Trophoblast cell (in vitro differentiated cells and primary cell): Measurements from ENCODE around the gene C9orf152. TPM values are rescaled to one million over a fixed set of nuclear protein-coding genes. Genes with fewer than 3 reads are reported as not detected.

Experiments used
- DNase-seq, 2 donors: peaks; one replicate each; pipeline ENCODE4 v3.0.0-alpha.2; 2016
- H2AFZ ChIP-seq: 2 replicates; pipeline ENCODE4 v1.6.1; 2013; ENCODE audit warnings: low read length, moderate library complexity, mild to moderate bottlenecking; ENCODE audit not compliant: insufficient read depth, poor library complexity
- H2AK5ac ChIP-seq: 2 replicates; pipeline ENCODE4 v1.6.1; 2013; ENCODE audit warnings: mild to moderate bottlenecking, low read length
- H2BK120ac ChIP-seq: 2 replicates; pipeline ENCODE4 v1.6.1; 2013; ENCODE audit warnings: low read length, mild to moderate bottlenecking, moderate library complexity; ENCODE audit not compliant: insufficient read depth, poor library complexity
- H2BK12ac ChIP-seq: 2 replicates; pipeline ENCODE4 v1.6.1; 2013; ENCODE audit warnings: mild to moderate bottlenecking, low read length, moderate library complexity
- H2BK5ac ChIP-seq: 2 replicates; pipeline ENCODE4 v1.6.1; 2013; ENCODE audit warnings: low read length, low read depth, moderate library complexity, mild to moderate bottlenecking; ENCODE audit not compliant: poor library complexity
- H3K14ac ChIP-seq: 2 replicates; pipeline ENCODE4 v1.6.1; 2013; ENCODE audit warnings: mild to moderate bottlenecking, low read length
- H3K18ac ChIP-seq: 2 replicates; pipeline ENCODE4 v1.6.1; 2013; ENCODE audit warnings: mild to moderate bottlenecking, low read length
- H3K23ac ChIP-seq: 2 replicates; pipeline ENCODE4 v1.6.1; 2013; ENCODE audit warnings: low read length
- H3K27ac ChIP-seq: 2 replicates; pipeline ENCODE4 v1.5.1; 2013; ENCODE audit warnings: low read depth, mild to moderate bottlenecking, inconsistent platforms, low read length, moderate library complexity
- H3K27me3 ChIP-seq: 2 replicates; pipeline ENCODE4 v1.6.1; 2013; ENCODE audit warnings: inconsistent platforms, mild to moderate bottlenecking, low read length, moderate library complexity; ENCODE audit not compliant: insufficient read depth
- H3K36me3 ChIP-seq, 2 experiments: 1 replicate in 1 of 2; 2 replicates in 1 of 2; pipeline ENCODE4 v1.6.1; 2013; ENCODE audit warnings: low read length in 2 of 2, mild to moderate bottlenecking in 2 of 2, moderate library complexity in 1 of 2; ENCODE audit not compliant: insufficient read depth in 2 of 2, control insufficient read depth in 1 of 2
- H3K4ac ChIP-seq: 2 replicates; pipeline ENCODE4 v1.6.1; 2013; ENCODE audit warnings: low read depth, mild to moderate bottlenecking, low read length, moderate library complexity
- H3K4me1 ChIP-seq, 2 experiments: 1 replicate in 1 of 2; 2 replicates in 1 of 2; pipeline ENCODE4 v1.6.1; 2013; ENCODE audit warnings: low read length in 2 of 2, mild to moderate bottlenecking in 2 of 2, moderate library complexity in 1 of 2; ENCODE audit not compliant: insufficient read depth in 2 of 2, control insufficient read depth in 1 of 2
- H3K4me2 ChIP-seq: 2 replicates; pipeline ENCODE4 v1.6.1; 2013; ENCODE audit warnings: inconsistent platforms, mild to moderate bottlenecking, low read length, moderate library complexity
- H3K4me3 ChIP-seq: 2 replicates; pipeline ENCODE4 v1.5.1; 2013; ENCODE audit warnings: mild to moderate bottlenecking, low read depth, low read length, inconsistent platforms
- H3K79me1 ChIP-seq: one replicate; pipeline ENCODE4 v1.6.1; 2013; ENCODE audit warnings: low read length
- H3K79me2 ChIP-seq: 2 replicates; pipeline ENCODE4 v1.6.1; 2013; ENCODE audit warnings: low read length, mild to moderate bottlenecking; ENCODE audit not compliant: control insufficient read depth, insufficient read depth, poor library complexity
- H3K9ac ChIP-seq: 2 replicates; pipeline ENCODE4 v1.6.1; 2013; ENCODE audit warnings: mild to moderate bottlenecking, low read length
- H3K9me3 ChIP-seq: 2 replicates; pipeline ENCODE4 v1.6.1; 2013; ENCODE audit warnings: low read depth, mild to moderate bottlenecking, control low read depth, inconsistent platforms, low read length; ENCODE audit not compliant: insufficient read depth
- H4K12ac ChIP-seq: 2 replicates; pipeline ENCODE4 v1.6.1; 2013; ENCODE audit warnings: low read depth, mild to moderate bottlenecking, low read length, moderate library complexity
- H4K8ac ChIP-seq: 2 replicates; pipeline ENCODE4 v1.6.1; 2013; ENCODE audit warnings: low read depth, mild to moderate bottlenecking, low read length, moderate library complexity
- H4K91ac ChIP-seq: one replicate; pipeline ENCODE4 v1.6.1; 2013; ENCODE audit warnings: low read depth, mild to moderate bottlenecking, low read length, moderate library complexity
- WGBS: extraction: QIAGEN DNeasy Blood & Tissue Kit; methylation state at CpG from one replicate; pipeline ENCODE4 v1.1.7; 2013; ENCODE audit warnings: missing lambda C conversion rate; ENCODE audit not compliant: insufficient read length, insufficient coverage; ENCODE audit errors: extremely low coverage; 5-methylcytosine and 5-hydroxymethylcytosine counted together
- polyA plus RNA-seq: library from polyadenylated mRNA; stranded (reverse); fragments of 200-250 nt; gene quantifications from 2 replicates; pipeline ENCODE4 v1.2.3, GENCODE V29; 2013

Gene C9orf152
- polyA plus RNA-seq: 0.05 and 0.06 TPM in 2 replicates

DNA sequence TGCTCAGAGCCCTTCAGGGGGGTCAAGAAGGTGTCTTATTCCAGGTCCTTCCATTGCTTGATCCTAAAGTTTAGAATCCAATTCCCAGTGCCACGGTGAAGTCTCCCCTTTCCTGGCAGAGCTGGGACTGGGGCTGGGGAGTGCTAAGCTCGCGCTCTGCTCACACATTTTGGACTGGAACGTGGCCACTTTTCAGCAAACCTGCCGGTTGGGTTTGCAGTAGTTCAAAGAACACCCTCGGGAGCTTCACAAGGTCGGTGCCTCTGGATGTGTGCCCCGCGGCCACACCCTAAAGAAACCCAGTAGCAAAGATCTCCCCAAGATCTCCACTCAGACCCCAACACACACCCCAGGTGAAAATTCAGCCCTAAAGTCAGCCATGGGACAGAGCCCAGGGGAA, at the start of gene C9orf152:
Gene C9orf152, minus strand, starts transcription at position 129 of the 400 bp plus-strand sequence. CDS start 580 bp downstream, outside the sequence.
- H3K79me1 ChIP-seq: no peaks in the 10 kb centered on the region
- H3K18ac ChIP-seq: no peak within 1 kb of the TSS
- no peak within 1 kb of the TSS for H2BK120ac ChIP-seq
- H3K36me3 ChIP-seq: no peaks in the 10 kb centered on the region
- no peak within 1 kb of the TSS for H2BK5ac ChIP-seq
- H3K4ac ChIP-seq: no peak within 1 kb of the TSS
- no peak within 1 kb of the TSS for H2AFZ ChIP-seq
- H2BK12ac ChIP-seq: no peak within 1 kb of the TSS
- H3K27ac ChIP-seq: no peak within 1 kb of the TSS
- H3K9ac ChIP-seq: no peak within 1 kb of the TSS
- H3K14ac ChIP-seq: no peak within 1 kb of the TSS
- H3K4me1 ChIP-seq: peaks cover 6 to 12% of the 10 kb centered on the region in 2 experiments
- H3K23ac ChIP-seq: no peak within 1 kb of the TSS
- H3K9me3 ChIP-seq: peaks cover 3% of the 10 kb centered on the region
- H3K4me2 ChIP-seq: no peak within 1 kb of the TSS
- no peaks in the 10 kb centered on the region for H3K79me2 ChIP-seq
- no CpG with 5 or more reads among the region's 9 CpGs for WGBS
- H4K8ac ChIP-seq: no peak within 1 kb of the TSS
- no peak for DNase-seq
- no peak within 1 kb of the TSS for H2AK5ac ChIP-seq
- H3K4me3 ChIP-seq: no peak within 1 kb of the TSS
- no peak within 1 kb of the TSS for H4K91ac ChIP-seq
- H4K12ac ChIP-seq: no peak within 1 kb of the TSS
- H3K27me3 ChIP-seq: no peaks in the 10 kb centered on the region

- Histone ChIP-seq H3K14ac (peak overlapping the region; percentile 97), H3K23ac (no peak overlapping the region), H2AK5ac (no peak overlapping the region), H3K79me2 (peaks cover 26% of the 10 kb centered on the region), H3K9ac (peak overlapping the region; percentile 60), H2BK5ac (no peak overlapping the region), H3K4me2 (peak overlapping the region; percentile 77), H2AFZ (peak overlapping the region; percentile 99), H3K4me3 (peak overlapping the region; percentile 91), H4K12ac (no peak overlapping the region), H3K36me3 (no peaks in the 10 kb centered on the region), H3K18ac (peak overlapping the region; percentile 80), H3K9me3 (peaks cover 4% of the 10 kb centered on the region), H3K27ac (no peak overlapping the region), H3K4ac (no peak overlapping the region), H3K4me1 (peaks cover 7 to 12% of the 10 kb centered on the region in 2 experiments), H2BK120ac (peak overlapping the region; percentile 18), H3K27me3 (no peaks in the 10 kb centered on the region), H3K79me1 (peaks cover 15% of the 10 kb centered on the region), H4K91ac (no peak overlapping the region), H4K8ac (peak overlapping the region; percentile 91), H2BK12ac (peak overlapping the region; percentile 88)
- no CpG with 5 or more reads among the region's 14 CpGs for WGBS
- DNase-seq: no peak
Measured at GRCh38 chr9:110257097-110257841, 49.3 kb upstream of the C9orf152 start.

- Histone ChIP-seq H3K4me3 (peak within 1 kb of the TSS; percentile 91), H2BK12ac (peak within 1 kb of the TSS; percentile 88), H3K79me2 (peaks cover 26% of the 10 kb centered on the region), H2BK5ac (peak within 1 kb of the TSS; percentile 86), H3K36me3 (no peaks in the 10 kb centered on the region), H3K23ac (no peak within 1 kb of the TSS), H4K91ac (peak within 1 kb of the TSS; percentile 58), H3K18ac (peak within 1 kb of the TSS; percentile 91), H2AFZ (peak within 1 kb of the TSS; percentile 99), H3K9ac (peak within 1 kb of the TSS; percentile 82), H3K4me1 (peaks cover 7 to 12% of the 10 kb centered on the region in 2 experiments), H3K4ac (peak within 1 kb of the TSS; percentile 88), H3K9me3 (peaks cover 4% of the 10 kb centered on the region), H2BK120ac (peak within 1 kb of the TSS; percentile 67), H3K27ac (peak within 1 kb of the TSS; percentile 71), H4K12ac (peak within 1 kb of the TSS; percentile 77), H3K14ac (peak within 1 kb of the TSS; percentile 97), H3K79me1 (peaks cover 15% of the 10 kb centered on the region), H3K4me2 (peak within 1 kb of the TSS; percentile 77), H4K8ac (peak within 1 kb of the TSS; percentile 91), H2AK5ac (peak within 1 kb of the TSS; percentile 61), H3K27me3 (no peaks in the 10 kb centered on the region)
- no CpG with 5 or more reads among the region's 65 CpGs for WGBS
- peak; percentile 76 to 91 for DNase-seq
Measured at GRCh38 chr9:110256380-110257096, 48.6 kb upstream of the C9orf152 start, which contains the start of gene TXN. TXN (minus strand) TSS chr9:110256507; CDS start chr9:110256435, 72 bp downstream.

- Histone ChIP-seq H2AFZ (peak overlapping the region; percentile 55), H3K79me2 (peaks cover 26% of the 10 kb centered on the region), H2BK120ac (peak overlapping the region; percentile 67), H4K8ac (peak overlapping the region; percentile 73), H3K36me3 (no peaks in the 10 kb centered on the region), H3K4me3 (peak overlapping the region; percentile 91), H3K9me3 (peaks cover 4% of the 10 kb centered on the region), H3K79me1 (peaks cover 15% of the 10 kb centered on the region), H3K23ac (no peak overlapping the region), H3K4me1 (peaks cover 7 to 12% of the 10 kb centered on the region in 2 experiments), H4K91ac (peak overlapping the region; percentile 58), H2BK12ac (no peak overlapping the region), H3K14ac (peak overlapping the region; percentile 60), H3K18ac (peak overlapping the region; percentile 91), H4K12ac (peak overlapping the region; percentile 55), H2BK5ac (peak overlapping the region; percentile 86), H3K27me3 (no peaks in the 10 kb centered on the region), H3K4ac (peak overlapping the region; percentile 88), H3K9ac (peak overlapping the region; percentile 75), H3K4me2 (peak overlapping the region; percentile 77), H2AK5ac (peak overlapping the region; percentile 61), H3K27ac (peak overlapping the region; percentile 71)
- DNase-seq: peak in 1 of 2 donors; percentile 88
- no CpG with 5 or more reads among the region's 81 CpGs for WGBS
Measured at GRCh38 chr9:110255463-110256379, 47.8 kb upstream of the C9orf152 start.
